PFSK-1 (cell line): ENCODE data around the gene GJD4.

ENCODE experiments used
- FOXP2 ChIP-seq: optimal IDR thresholded peaks from 2 replicates; pipeline ENCODE3; 2011; ENCODE audit warnings: borderline replicate concordance, control low read depth, inconsistent platforms; ENCODE audit not compliant: insufficient read depth; ENCODE audit errors: extremely low read length, extremely low read depth
- POLR2AphosphoS5 ChIP-seq: IDR thresholded peaks from 2 replicates; pipeline ENCODE4 v1.6.1; 2012; ENCODE audit warnings: low read depth, mild to moderate bottlenecking, control low read depth, low read length, moderate library complexity
- REST ChIP-seq, 2 experiments: IDR thresholded peaks; 2 replicates each; pipeline versions ENCODE4 v1.6.1 to v1.8.0; 2011 to 2012; ENCODE audit warnings: low read depth in 2 of 2, low read length in 2 of 2, control low read depth in 1 of 2, inconsistent platforms in 1 of 2, mild to moderate bottlenecking in 1 of 2, moderate library complexity in 1 of 2; ENCODE audit not compliant: insufficient read depth in 1 of 2
- SIN3A ChIP-seq: IDR thresholded peaks from 2 replicates; pipeline ENCODE4 v1.6.1; 2012; ENCODE audit warnings: mild to moderate bottlenecking, low read length, moderate library complexity, borderline replicate concordance; ENCODE audit not compliant: insufficient read depth
- TAF1 ChIP-seq: IDR thresholded peaks from 2 replicates; pipeline ENCODE4 v1.6.1; 2012; ENCODE audit warnings: low read length, control low read depth, borderline replicate concordance; ENCODE audit not compliant: insufficient read depth

The GJD4 gene

GRCh38 chr10:35644050-35644950 is 39.2 kb downstream of the GJD4 start:
- TF ChIP-seq SIN3A (no peak), REST (IDR thresholded peaks at IDR 0.05; ENCODE audit: insufficient read depth in 1 of 2, low read depth in 2 of 2, low read length in 2 of 2) (no peak), TAF1 (no peak), POLR2AphosphoS5 (no peak), FOXP2 (no peak)

GRCh38 chr10:35650894-35651293 is 45.8 kb downstream of the GJD4 start:
- no peak for TF ChIP-seq TAF1
- TF ChIP-seq POLR2AphosphoS5, result no peak
- no peak for TF ChIP-seq SIN3A
- TF ChIP-seq FOXP2, result no peak
- TF ChIP-seq REST (IDR thresholded peaks at IDR 0.05; ENCODE audit: insufficient read depth in 1 of 2, low read depth in 2 of 2, low read length in 2 of 2), result no peak

GRCh38 chr10:35652824-35653223 is 47.7 kb downstream of the GJD4 start:
- TF ChIP-seq REST (IDR thresholded peaks at IDR 0.05; ENCODE audit: insufficient read depth in 1 of 2, low read depth in 2 of 2, low read length in 2 of 2) (no peak), POLR2AphosphoS5 (no peak), TAF1 (no peak), SIN3A (no peak), FOXP2 (no peak)

GRCh38 chr10:35657621-35658020 is 52.5 kb downstream of the GJD4 start:
- TF ChIP-seq SIN3A (no peak), REST (IDR thresholded peaks at IDR 0.05; ENCODE audit: insufficient read depth in 1 of 2, low read depth in 2 of 2, low read length in 2 of 2) (no peak), FOXP2 (no peak), TAF1 (no peak)
